Natural killer cell (primary cell): Measurements from ENCODE around the gene PPOX. TPM values are rescaled to one million over a fixed set of nuclear protein-coding genes. Genes with fewer than 3 reads are reported as not detected.
A peak's percentile ranks its signal among the peaks of the same experiment; 100 is the strongest.

Experiments used
- ATAC-seq, 3 donors: fragments of 150-1000 bp in 2 of 3; fragments of 200-7000 bp in 1 of 3; cut with Tn5 transposase; 1 replicate in 1 of 3; 2 replicates in 2 of 3; pipeline ENCODE4 v1.10.0; 2021; ENCODE audit warnings: mild to moderate bottlenecking in 2 of 3, moderate library complexity in 2 of 3
- DNase-seq, 2 donors: peaks; one replicate each; pipeline versions ENCODE4 v3.0.0 to v3.0.0-alpha.2; 2013 to 2021; ENCODE audit warnings: mixed read lengths in 1 of 2
- H3K27ac ChIP-seq: one replicate; pipeline ENCODE4 v1.5.1; 2013; ENCODE audit warnings: mild to moderate bottlenecking, low read length
- H3K27me3 ChIP-seq: one replicate; pipeline ENCODE4 v1.6.1; 2013; ENCODE audit warnings: low read length; ENCODE audit not compliant: control insufficient read depth, insufficient read depth
- H3K36me3 ChIP-seq: one replicate; pipeline ENCODE4 v1.6.1; 2013; ENCODE audit warnings: low read length; ENCODE audit not compliant: control insufficient read depth, insufficient read depth
- H3K4me1 ChIP-seq: one replicate; pipeline ENCODE4 v1.6.1; 2013; ENCODE audit warnings: low read length; ENCODE audit not compliant: control insufficient read depth, insufficient read depth
- H3K4me3 ChIP-seq: one replicate; pipeline ENCODE4 v1.5.1; 2013; ENCODE audit warnings: low read length
- H3K9me3 ChIP-seq: one replicate; pipeline ENCODE4 v1.6.1; 2013; ENCODE audit warnings: low read length; ENCODE audit not compliant: control insufficient read depth, insufficient read depth
- H3K27ac Mint-ChIP-seq, 2 donors: one replicate each; pipeline ENCODE4 v1.8.0; 2022; ENCODE audit warnings: mild to moderate bottlenecking in 2 of 2, mixed read lengths in 2 of 2, moderate library complexity in 1 of 2
- H3K27me3 Mint-ChIP-seq, 2 donors: one replicate each; pipeline ENCODE4 v1.8.0; 2022; ENCODE audit warnings: low read depth in 2 of 2, mixed read lengths in 2 of 2
- H3K36me3 Mint-ChIP-seq: one replicate; pipeline ENCODE4 v1.8.0; 2022; ENCODE audit warnings: mixed read lengths
- H3K4me1 Mint-ChIP-seq, 2 donors: one replicate each; pipeline ENCODE4 v1.8.0; 2022; ENCODE audit warnings: mixed read lengths in 2 of 2
- H3K4me3 Mint-ChIP-seq: one replicate; pipeline ENCODE4 v1.8.0; 2022; ENCODE audit warnings: mild to moderate bottlenecking, moderate library complexity, mixed read lengths
- H3K9me3 Mint-ChIP-seq, 2 donors: one replicate each; pipeline ENCODE4 v1.8.0; 2022; ENCODE audit warnings: mixed read lengths in 2 of 2
- WGBS: methylation state at CpG from one replicate; pipeline ENCODE4 v1.1.7; 2013; ENCODE audit warnings: missing lambda C conversion rate; ENCODE audit not compliant: insufficient coverage; 5-methylcytosine and 5-hydroxymethylcytosine counted together
- intact Hi-C: fragments of 100-400 bp; cut with micrococcal nuclease; formaldehyde crosslinking; loops from one replicate; pipeline ENCODE4 v1.14.2; 2022
- total RNA-seq, 4 donors: library from RNA; stranded (reverse); fragments of 120-200 nt in 1 of 4; gene quantifications; one replicate each; pipeline versions ENCODE4 v1.2.3 to v1.2.4, GENCODE V29; 2013 to 2022
- TF ChIP-seq, protein P1 (sequence below): fragments of 200-600 bp; IDR thresholded peaks from one replicate; pipeline ENCODE4 v1.8.0; 2022; ENCODE audit warnings: antibody characterized with exemption

The PPOX gene
- total RNA-seq, 3 donors from 2014 or later (not counting 1 experiment from before 2014, with no cell fraction given) = 45.5 to 66.3 (median 57.4) TPM

DNA sequence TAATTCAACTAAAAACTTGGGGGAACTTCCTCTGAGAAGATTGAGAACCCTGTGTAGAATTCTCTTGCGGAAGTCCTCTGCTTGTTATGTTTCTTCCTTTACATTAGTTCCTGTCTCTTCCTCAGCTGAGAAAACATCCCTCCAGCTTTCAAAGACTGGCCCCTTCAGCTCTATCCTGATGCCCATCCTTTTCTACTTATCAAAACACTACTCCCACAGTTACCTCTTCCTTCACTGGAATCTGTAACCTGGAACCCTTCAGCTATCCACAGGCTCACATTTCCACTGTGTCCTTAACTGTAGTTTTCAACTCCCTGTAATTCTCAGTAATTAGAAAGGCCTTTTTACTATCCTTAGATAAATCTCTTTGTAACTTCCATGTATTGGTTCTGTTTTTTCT, 27.8 kb upstream of the PPOX start:
- no peak overlapping the region for H3K27ac ChIP-seq
- H3K27ac Mint-ChIP-seq = no peak overlapping the region

DNA sequence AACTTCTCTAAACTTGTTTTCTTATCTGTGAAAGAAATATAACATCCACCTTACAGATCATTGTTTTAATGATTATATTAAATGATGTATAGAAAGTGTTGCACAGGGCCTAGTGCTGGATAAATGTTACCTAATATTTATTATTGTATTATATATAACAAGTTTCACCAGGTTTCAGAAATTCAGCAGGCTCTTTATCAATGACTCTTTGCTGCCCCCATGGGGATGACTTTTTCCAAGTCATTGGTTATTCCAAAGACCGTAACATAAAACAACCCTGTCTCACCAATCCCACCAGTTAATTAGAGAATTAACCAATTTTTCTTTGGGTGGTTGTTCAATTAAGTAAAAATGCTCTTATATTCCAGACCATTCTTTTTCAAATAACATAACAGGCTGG, 26.5 kb upstream of the PPOX start:
- Mint-ChIP-seq H3K27ac (no peak overlapping the region), H3K9me3 (no peaks in the 10 kb centered on the region), H3K27me3 (no peaks in the 10 kb centered on the region), H3K4me1 (peaks cover 0 to 16% of the 10 kb centered on the region in 2 donors), H3K4me3 (no peak overlapping the region), H3K36me3 (no peaks in the 10 kb centered on the region)
- ATAC-seq (peak in 2 of 3 donors; percentile 34 to 44), DNase-seq (peak in 1 of 2 donors; percentile 71)
- no CpG with 5 or more reads among the region's 1 CpG for WGBS
- intact Hi-C loops = no loop called here
- no peaks in the 10 kb centered on the region for H3K27me3 ChIP-seq
- TF ChIP-seq, protein P1, sequence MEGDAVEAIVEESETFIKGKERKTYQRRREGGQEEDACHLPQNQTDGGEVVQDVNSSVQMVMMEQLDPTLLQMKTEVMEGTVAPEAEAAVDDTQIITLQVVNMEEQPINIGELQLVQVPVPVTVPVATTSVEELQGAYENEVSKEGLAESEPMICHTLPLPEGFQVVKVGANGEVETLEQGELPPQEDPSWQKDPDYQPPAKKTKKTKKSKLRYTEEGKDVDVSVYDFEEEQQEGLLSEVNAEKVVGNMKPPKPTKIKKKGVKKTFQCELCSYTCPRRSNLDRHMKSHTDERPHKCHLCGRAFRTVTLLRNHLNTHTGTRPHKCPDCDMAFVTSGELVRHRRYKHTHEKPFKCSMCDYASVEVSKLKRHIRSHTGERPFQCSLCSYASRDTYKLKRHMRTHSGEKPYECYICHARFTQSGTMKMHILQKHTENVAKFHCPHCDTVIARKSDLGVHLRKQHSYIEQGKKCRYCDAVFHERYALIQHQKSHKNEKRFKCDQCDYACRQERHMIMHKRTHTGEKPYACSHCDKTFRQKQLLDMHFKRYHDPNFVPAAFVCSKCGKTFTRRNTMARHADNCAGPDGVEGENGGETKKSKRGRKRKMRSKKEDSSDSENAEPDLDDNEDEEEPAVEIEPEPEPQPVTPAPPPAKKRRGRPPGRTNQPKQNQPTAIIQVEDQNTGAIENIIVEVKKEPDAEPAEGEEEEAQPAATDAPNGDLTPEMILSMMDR = peak; percentile 42
- no peak overlapping the region for H3K4me3 ChIP-seq
- no peaks in the 10 kb centered on the region for H3K36me3 ChIP-seq
- no peaks in the 10 kb centered on the region for H3K4me1 ChIP-seq
- H3K27ac ChIP-seq = no peak overlapping the region
- H3K9me3 ChIP-seq = no peaks in the 10 kb centered on the region

More for the DNA sequence above, 27.8 kb upstream of the PPOX start:
- Mint-ChIP-seq H3K36me3 (no peaks in the 10 kb centered on the region), H3K4me1 (peaks cover 0 to 16% of the 10 kb centered on the region in 2 donors), H3K27me3 (no peaks in the 10 kb centered on the region), H3K9me3 (no peaks in the 10 kb centered on the region), H3K4me3 (no peak overlapping the region)
- TF ChIP-seq, protein P1 = no peak
- Histone ChIP-seq H3K9me3 (no peaks in the 10 kb centered on the region), H3K4me3 (no peak overlapping the region), H3K4me1 (peaks cover 8% of the 10 kb centered on the region), H3K36me3 (no peaks in the 10 kb centered on the region), H3K27me3 (no peaks in the 10 kb centered on the region)
- intact Hi-C loops = no loop called here
- DNase-seq (no peak), ATAC-seq (no peak)
- 86% methylated on average over 1 of the region's 1 CpG for WGBS

DNA sequence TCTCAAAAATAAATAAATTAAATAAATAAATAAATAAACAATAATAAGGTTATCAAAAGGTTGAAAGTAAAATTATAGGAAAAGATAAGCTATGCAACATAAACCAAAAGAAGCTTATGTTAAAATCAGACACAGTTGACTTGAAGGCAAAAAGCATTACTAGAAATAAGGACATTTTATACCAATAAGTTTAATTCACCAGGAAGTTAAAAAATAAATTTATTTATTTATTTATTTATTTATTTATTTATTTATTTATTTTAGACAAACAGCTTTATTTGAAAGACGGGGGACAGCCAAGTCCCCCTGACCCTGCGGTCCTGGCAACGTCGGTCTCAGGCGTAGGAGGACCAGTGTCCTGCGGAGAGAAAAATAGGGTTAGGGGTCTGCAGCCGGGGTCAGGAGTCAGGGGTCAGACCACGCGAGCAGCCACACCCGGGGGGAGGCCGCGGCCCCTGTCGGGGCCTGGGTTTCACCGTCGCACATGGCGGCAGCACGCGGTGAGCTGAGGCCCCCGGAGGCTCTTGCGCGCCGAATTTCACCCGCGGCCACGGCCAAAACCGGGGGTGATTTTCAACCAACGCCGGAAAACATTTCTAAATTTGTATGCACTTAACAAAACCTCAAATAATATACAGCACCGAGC, 25.3 kb upstream of the PPOX start:
- Mint-ChIP-seq H3K36me3 (no peaks in the 10 kb centered on the region), H3K4me1 (peaks cover 0 to 8% of the 10 kb centered on the region in 2 donors)
- 98% methylated on average over 29 of the region's 29 CpGs for WGBS

More for the DNA sequence above, 25.3 kb upstream of the PPOX start:
- DNase-seq = no peak
- H3K9me3 ChIP-seq = no peaks in the 10 kb centered on the region
- TF ChIP-seq, protein P1 = no peak
- intact Hi-C loops = no loop called here
- Mint-ChIP-seq H3K27ac (no peak overlapping the region), H3K4me3 (no peak overlapping the region), H3K27me3 (no peaks in the 10 kb centered on the region), H3K9me3 (no peaks in the 10 kb centered on the region)
- H3K27ac ChIP-seq = no peak overlapping the region
- H3K36me3 ChIP-seq = no peaks in the 10 kb centered on the region
- H3K4me3 ChIP-seq = no peak overlapping the region
- no peak for ATAC-seq
- H3K27me3 ChIP-seq = no peaks in the 10 kb centered on the region
- H3K4me1 ChIP-seq = no peaks in the 10 kb centered on the region
